HFF-Myc (cell line): ENCODE measurements around the gene RPS13.

Source experiments
- DNase-seq: peaks from one replicate; pipeline ENCODE4 v3.0.0-alpha.2; 2011; ENCODE audit warnings: low read depth; ENCODE audit errors: extremely low read depth
- H3K4me3 ChIP-seq: replicated peaks from 2 replicates; pipeline ENCODE4 v1.5.1; 2011; ENCODE audit warnings: low read depth, mild to moderate bottlenecking, control low read depth, low read length
- TF ChIP-seq, protein P1 (sequence below): IDR thresholded peaks from 2 replicates; pipeline ENCODE4 v1.5.1; 2012; ENCODE audit warnings: mild to moderate bottlenecking, low read depth, low read length, control low read depth; ENCODE audit errors: missing control alignments

Gene RPS13

GRCh38 chr11:17026487-17027082, 50.9 kb downstream of the RPS13 start:
- no peak overlapping the region for H3K4me3 ChIP-seq
- TF ChIP-seq, protein P1, sequence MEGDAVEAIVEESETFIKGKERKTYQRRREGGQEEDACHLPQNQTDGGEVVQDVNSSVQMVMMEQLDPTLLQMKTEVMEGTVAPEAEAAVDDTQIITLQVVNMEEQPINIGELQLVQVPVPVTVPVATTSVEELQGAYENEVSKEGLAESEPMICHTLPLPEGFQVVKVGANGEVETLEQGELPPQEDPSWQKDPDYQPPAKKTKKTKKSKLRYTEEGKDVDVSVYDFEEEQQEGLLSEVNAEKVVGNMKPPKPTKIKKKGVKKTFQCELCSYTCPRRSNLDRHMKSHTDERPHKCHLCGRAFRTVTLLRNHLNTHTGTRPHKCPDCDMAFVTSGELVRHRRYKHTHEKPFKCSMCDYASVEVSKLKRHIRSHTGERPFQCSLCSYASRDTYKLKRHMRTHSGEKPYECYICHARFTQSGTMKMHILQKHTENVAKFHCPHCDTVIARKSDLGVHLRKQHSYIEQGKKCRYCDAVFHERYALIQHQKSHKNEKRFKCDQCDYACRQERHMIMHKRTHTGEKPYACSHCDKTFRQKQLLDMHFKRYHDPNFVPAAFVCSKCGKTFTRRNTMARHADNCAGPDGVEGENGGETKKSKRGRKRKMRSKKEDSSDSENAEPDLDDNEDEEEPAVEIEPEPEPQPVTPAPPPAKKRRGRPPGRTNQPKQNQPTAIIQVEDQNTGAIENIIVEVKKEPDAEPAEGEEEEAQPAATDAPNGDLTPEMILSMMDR: no peak
- no peak for DNase-seq

DNA sequence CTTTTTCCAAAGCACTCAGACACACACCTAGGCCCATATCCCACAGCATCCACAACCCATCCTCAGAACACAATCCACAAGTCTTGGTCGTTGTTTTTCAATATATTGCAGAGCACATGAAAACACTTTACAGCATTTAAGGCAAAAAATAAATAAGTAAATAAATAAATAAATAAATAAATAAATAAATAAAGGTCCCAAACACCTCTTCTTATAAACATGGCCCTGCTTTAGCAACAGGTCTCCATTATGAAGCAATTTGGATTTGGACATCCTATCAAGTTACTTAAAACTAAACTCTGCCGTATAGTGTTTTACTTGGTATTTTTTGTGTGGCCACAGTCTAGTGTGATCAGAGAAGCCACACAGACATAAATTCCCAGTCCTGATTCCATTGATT, 52.5 kb downstream of the RPS13 start:
- H3K4me3 ChIP-seq: no peak overlapping the region
- TF ChIP-seq, protein P1: no peak
- no peak for DNase-seq
